ENCODE data around the gene METTL5.

DNA sequence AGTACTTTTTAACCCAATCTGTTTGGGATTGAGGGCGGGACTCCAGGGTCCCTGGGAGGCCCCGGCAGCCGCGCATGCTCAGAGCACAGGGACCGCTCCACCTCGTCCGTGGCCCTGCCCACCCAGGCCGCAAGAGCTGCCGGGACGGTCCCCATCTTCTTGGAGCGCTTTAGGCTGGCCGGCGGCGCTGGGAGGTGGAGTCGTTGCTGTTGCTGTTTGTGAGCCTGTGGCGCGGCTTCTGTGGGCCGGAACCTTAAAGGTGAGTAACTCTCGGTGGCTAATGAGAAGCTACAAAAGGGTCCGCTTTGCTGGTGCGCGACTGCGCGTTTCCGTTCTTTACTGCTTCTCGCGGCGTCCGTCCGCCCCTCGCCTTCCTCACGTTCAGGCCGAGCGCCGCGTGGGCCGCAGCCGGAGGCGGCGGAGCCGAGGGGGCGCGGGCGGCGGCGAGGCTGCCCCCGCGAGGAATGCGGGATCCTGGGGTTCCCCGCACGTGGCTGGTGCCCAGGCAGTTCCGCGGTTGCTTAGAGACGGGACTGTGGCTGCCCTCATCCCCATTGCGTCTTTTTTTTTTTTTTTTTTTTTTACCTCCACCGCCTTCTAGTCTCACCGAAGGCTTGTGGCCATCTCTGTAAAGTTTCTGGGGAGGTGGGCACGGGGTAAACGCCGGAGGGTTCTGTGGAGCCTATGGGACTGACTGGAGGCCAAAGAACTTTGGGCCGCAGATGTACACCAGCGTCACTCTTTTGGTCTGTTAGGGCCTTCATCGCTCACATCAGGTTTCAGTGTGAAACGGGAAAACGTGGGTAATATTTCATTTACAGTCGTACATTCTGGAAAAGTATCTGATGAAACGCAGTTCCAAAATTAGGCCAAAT, 25.8 kb downstream of the METTL5 start, which contains the start of gene SSB:
- TF ChIP-seq, protein P1, sequence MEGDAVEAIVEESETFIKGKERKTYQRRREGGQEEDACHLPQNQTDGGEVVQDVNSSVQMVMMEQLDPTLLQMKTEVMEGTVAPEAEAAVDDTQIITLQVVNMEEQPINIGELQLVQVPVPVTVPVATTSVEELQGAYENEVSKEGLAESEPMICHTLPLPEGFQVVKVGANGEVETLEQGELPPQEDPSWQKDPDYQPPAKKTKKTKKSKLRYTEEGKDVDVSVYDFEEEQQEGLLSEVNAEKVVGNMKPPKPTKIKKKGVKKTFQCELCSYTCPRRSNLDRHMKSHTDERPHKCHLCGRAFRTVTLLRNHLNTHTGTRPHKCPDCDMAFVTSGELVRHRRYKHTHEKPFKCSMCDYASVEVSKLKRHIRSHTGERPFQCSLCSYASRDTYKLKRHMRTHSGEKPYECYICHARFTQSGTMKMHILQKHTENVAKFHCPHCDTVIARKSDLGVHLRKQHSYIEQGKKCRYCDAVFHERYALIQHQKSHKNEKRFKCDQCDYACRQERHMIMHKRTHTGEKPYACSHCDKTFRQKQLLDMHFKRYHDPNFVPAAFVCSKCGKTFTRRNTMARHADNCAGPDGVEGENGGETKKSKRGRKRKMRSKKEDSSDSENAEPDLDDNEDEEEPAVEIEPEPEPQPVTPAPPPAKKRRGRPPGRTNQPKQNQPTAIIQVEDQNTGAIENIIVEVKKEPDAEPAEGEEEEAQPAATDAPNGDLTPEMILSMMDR (IDR thresholded peaks at IDR 0.05; ENCODE audit: insufficient read depth, low read depth, low read length): no peak
- TF ChIP-seq EZH2 (IDR thresholded peaks at IDR 0.05; ENCODE audit: insufficient read depth, low read length): no peak

Data from astrocyte (in vitro differentiated cells and primary cell).